Activated CD4-positive, CD25-positive, alpha-beta regulatory T cell treated with anti-CD3 and anti-CD28 coated beads, Interleukin-2, amount 50 U/mL, for 24 hours (primary cell): ENCODE measurements around the gene FREY1.
"Not testable (repeated sequence)": the region's sequence is repeated elsewhere in the genome, so short reads cannot be mapped to it uniquely, and the experiment has no call there.

Source experiments
- ATAC-seq, 2 donors: fragments of 150-1000 bp; cut with Tn5 transposase; one replicate each; pipeline ENCODE4 v1.10.0; 2021; ENCODE audit warnings: mild to moderate bottlenecking in 1 of 2, moderate library complexity in 1 of 2

The FREY1 gene

DNA sequence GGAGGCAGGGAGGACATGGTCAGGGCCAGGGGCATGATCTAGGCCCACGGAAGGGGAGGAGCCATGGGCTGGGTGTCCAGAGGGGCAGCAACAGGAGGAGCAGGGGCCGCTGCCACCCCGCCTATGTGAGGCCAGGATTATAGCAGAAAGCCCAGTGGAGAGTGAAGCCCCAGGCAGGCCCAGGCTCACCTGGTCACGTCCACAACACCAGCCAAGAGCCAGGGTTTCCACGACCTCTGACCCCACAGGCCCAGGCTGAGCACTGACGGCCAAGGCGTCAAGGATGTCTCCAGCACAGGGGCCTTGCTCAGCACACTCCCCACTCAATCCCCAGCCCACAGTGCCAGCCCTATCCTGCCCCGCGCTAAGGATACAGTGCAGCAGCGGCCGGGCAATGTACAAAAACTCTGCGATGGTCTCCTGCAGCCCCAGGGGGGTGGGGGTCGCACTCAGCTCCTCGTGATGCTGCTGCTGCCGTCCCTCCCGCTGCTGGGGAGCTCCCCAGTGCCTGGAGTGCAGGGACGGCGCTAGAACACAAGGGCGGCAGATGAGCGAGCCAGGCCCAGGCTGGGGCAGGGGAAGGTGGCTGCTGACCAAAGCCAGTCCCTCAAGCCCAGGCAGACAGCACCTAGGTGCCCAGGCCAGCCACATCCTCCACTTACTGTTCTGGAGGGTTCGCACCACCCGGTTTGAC lies 7.0 kb upstream of the FREY1 start:
- no peak for ATAC-seq

DNA sequence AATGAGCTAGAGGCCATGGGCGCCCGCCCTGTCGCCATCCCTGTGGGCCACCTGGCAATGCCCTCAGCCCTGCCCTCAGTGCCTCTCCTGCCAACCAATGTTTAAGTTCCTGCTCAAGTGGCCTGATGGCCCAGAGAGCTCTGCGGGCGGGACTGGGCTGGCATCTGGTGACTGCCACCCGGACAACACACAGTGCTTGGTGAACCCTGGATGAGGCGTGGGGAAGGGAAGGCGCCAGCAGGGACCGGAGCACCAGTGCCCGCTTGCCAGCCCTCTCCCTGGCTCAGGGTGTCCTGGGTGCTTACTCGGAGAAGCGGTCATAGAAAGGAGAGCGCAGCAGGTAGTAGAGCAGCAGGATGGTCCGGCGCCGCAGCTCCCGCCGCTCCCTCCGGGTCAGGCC lies 6.4 kb upstream of the FREY1 start:
- no peak for ATAC-seq

DNA sequence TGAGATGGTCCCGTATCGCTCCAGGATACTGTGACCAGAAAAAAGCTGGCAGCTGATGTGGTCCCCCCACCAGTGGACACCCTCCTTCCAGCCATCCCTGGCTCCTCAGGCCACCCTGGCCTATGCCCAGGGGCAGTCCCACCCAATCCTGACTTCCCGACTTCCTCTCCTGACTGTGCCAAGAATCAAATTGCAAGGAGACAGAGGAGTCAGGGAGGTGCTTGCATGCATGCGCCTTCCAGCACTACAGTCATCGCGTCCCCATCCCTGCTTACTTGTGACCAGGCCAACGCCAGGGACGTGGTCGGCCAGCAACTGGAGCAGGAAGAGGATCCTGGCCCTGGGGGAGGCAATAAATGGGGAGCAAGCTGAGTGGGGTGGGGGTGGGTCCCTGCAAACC lies 3.6 kb upstream of the FREY1 start:
- ATAC-seq: no peak

DNA sequence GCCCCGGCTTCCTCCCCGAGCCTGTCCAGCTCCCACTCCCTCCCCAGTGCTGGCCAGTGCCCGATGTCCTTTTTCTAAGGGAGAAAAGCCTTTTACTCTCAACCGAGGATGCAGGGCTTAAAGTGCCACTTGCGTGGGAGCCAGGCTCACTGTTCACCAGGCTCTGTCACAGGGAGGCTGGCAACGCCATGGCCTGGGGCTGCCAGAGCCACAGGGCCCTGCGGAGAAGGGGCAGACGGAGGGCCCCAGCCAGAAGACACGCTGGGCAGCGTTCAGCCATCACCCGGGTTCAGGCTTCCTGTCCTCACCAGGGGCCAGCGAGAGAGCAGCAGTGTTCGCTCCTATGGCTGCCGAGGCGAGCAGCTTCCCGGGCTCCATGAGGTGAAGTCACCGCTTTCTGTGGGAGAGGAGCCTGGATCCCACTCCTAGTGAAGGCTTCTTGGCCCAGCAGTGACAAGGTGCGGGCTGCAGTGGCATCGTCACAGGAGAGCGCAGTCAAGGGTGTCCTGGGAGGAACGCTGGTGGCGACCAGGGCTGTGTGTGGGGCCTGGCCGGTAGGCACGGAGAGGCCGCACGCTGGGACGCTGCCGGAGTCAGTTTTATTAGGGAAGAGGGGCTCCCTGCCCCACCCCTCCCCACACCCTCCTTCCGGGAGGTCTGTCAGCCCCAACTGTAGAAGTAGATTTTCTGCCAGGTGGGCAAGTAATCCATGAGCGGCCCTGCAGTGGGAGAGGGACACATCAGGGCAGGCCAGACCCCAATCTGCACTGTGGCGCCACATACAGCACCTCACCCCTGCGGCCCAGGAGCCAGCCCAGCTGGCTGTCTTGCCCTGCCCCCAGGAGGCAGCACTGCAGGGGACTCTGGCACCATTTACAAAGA lies 2.8 kb upstream of the FREY1 start:
- ATAC-seq: no peak

DNA sequence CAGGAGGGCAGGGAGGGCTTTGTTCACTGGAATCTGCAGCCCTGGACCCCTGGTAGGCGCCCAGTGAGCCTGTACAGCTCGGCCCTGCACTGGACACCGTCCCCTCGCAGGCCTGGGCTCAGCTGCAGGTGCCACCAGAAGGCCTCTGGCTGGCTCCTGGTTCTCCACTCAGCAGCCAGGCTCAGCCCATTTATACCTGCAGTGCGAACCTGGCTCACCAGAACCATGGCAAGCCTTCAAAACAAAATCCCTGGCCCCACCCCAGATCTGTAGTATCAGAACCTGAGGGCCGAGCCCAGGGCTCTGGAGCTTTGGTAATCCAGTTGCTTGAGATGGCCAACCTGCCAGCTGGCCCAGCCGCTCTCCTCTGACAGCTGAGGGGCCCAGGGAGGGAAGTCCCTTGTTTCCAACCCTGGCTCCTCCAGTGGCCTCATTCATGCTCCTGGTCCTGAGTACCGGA lies 870 bp upstream of the FREY1 start:
- no peak for ATAC-seq

DNA sequence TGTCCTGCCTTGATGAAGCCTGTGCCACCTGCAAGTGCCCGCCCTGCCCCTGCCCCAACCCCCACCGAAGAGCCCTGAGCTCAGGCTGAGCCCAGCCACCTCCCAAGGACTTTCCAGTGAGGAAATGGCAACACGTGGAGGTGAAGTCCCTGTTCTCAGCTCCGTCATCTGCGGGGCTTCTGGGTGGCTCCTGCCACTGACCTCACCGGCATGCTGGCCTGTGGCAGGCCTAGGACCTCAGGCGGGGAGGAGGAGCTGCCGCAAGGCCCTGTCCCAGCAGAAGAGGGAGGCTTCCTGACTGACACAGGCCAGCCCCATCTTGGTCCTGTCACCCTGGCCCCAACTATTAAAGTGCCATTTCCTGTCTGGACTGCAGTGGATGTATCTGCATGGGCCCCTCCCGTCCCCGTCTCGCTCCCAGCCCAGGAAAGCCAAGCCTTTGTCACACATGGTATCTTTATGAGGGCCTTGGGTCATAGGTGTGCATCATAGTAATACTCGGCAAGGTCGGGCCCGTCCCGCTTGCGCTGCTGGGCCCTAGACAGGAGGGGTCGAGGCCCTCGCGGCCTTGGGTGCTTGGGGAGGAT lies 882 bp downstream of the FREY1 start:
- ATAC-seq: peak; percentile 15 to 22

DNA sequence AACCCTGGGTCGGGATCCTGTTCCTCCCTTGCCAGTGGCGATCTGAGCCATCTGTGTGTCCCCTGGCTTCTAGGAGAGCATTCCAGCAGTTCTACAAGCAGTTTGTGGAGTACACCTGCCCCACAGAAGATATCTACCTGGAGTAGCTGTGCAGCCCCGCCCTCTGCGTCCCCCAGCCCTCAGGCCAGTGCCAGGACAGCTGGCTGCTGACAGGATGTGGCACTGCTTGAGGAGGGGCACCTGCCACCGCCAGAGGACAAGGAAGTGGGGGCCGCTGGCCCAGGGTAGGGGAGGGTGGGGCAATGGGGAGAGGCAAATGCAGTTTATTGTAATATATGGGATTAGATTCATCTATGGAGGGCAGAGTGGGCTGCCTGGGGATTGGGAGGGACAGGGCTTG lies 1.5 kb downstream of the FREY1 start:
- ATAC-seq: not testable (repeated sequence)

DNA sequence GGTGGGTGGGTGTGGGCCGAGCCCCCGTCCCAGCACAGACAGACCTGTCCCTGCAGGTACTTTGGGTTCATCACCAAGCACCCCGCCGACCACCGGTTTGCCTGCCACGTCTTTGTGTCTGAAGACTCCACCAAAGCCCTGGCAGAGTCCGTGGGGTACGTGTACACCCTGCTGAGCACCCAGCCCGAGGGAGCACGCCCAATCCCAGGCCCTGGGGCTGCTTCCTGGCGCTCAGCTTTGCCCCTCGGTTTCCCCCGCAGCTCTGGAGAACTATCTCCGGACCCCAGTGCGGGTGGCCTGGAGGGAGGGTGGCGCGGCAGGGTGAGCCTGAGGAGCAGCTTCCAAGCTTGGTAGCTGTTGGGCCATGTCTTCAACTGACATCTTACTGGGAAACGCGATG lies 2.0 kb downstream of the FREY1 start:
- ATAC-seq: no peak

GRCh38 chr11:45904309-45904915 lies 2.7 kb downstream of the FREY1 start:
- no peak for ATAC-seq

GRCh38 chr11:45902452-45903380 lies 4.4 kb downstream of the FREY1 start:
- ATAC-seq: no peak

- no peak for ATAC-seq
Measured at GRCh38 chr11:45901626-45902025, 5.4 kb downstream of the FREY1 start.

GRCh38 chr11:45900916-45901617 lies 6.0 kb downstream of the FREY1 start:
- ATAC-seq: no peak

GRCh38 chr11:45900175-45900800 lies 6.8 kb downstream of the FREY1 start:
- not testable (repeated sequence) for ATAC-seq

DNA sequence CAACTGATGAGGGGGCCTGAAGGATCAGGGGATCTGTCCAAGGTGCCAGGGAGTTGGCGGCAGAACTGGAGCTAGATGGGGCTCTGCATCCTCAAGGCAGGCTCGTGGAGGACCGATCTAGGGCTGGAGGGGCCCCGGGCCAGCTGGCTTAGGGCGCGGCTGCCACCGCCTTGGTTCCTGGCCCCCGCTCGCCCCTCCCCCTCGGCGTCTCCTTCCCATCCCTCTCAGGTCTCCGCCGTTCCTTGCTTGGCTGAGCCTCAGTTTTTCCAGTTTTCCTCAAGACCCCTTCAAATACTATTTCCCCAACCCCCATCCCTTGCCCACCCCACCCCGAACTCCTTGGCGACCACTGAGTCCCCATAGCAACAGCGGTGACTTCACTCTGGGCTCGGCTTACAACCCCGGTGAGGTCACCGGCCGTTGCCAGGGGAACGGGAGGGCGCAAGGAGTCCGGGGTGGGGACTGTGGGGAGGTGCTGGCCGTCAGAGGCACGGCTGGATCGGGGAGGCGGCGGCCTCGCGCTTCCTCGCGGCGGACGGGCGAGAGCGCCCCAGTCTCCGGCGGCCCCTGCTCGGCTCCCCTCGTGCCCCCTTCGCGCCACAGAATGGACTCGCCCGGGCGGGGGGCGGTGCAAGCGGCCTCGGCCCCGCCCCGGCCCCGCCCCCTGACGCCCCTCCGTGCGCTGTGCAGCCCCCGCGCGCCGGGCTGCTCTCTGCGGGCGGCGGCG lies 7.5 kb downstream of the FREY1 start:
- peak; percentile 75 to 83 for ATAC-seq

DNA sequence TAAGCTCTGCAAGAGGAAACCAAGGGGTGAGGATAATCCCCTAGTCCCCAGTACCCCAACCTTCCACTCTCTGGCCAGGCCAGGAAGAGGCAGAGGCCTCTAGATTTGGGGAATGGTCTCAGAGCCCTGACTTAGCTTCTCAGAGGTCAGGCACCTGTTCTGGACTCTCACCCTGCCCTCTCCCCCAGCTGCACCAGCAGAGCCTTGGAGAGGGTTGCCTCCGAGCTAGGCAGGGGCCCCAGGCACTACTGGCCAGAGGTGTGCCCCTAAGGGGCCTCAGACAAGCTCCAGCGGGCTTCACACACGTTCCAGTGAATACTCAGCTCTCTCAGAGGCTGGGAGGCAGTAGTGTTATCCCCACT lies 8.0 kb downstream of the FREY1 start:
- ATAC-seq: no peak

GRCh38 chr11:45897556-45897955 lies 9.5 kb downstream of the FREY1 start:
- ATAC-seq: no peak

GRCh38 chr11:45896422-45896984 lies 10.6 kb downstream of the FREY1 start:
- no peak for ATAC-seq

DNA sequence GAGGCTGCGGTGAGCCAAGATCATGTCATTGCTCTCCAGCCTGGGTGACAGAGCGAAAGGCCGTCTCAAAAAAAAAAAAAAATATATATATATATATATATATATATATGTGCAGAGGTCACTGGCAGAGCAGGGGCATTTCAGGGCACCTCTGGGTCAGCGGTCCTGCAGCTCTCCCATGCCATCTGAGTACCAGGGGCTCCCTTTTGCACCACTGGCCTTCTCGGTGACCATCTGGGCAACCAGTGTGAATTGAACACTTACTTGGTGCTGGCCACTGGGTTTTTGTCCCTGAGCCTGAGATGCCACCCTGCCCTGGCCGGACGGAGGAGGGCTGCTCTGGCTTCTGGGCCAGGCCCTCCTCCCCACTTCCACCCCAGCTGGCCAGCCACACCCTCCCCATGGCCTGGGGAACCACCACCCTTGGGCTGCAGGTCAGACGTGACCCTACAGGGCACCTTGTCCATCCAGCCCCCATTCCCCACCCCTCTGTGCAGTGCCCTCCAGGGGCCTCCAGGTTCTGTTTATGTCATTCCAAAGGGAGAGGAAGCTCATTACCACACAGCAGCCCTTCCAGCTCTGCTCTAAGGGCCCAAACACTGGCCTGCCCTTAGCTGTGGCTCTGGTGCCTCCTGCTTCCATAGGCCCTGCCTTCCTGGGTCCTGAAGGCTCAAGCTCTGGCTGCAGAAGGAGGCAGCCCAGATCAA lies 11.4 kb downstream of the FREY1 start:
- ATAC-seq: no peak

DNA sequence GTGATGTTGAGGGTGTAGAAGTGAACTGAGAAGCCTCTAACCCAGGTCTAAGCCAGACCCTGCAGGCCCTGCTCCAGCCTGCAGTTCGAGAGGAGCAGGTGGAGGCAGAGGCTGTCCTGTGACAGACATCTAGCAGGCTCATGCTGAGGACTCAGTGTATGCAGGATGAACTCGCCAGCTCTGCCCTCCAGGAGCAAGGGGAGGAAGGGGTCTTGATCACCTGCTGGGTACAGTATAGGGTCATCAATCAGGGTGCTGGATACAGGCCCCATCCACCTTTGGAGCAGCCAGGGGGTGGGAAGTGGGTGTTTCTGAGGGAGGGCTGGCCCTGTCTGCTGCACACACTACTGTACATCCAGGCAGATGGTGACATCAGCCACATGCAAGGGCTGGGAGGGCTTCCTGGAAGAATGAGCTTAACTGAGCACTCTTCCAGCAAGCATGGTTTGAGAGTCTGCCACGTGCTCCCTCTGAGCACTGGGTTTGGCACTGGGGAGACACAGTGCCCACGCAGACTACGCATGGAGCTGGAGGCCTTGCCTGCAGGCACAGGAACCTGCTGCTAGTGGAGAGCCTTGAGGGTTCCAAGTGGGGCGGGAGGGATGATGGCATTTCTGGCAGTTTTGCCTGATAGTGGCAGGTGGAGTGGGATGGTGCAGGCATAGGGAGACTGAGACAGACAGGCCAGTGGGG lies 12.4 kb downstream of the FREY1 start:
- ATAC-seq: no peak
